COLO829 (cell line): Measurements from ENCODE around the gene HMGXB3.
A peak's percentile ranks its signal among the peaks of the same experiment; 100 is the strongest.
"Not testable (repeated sequence)": the region's sequence is repeated elsewhere in the genome, so short reads cannot be mapped to it uniquely, and the experiment has no call there.

Experiments
- DNase-seq: peaks from one replicate; pipeline ENCODE4 v3.0.0; 2012; ENCODE audit warnings: low spot score

Gene HMGXB3

GRCh38 chr5:150022158-150022531 is 21.6 kb downstream of the HMGXB3 start:
- DNase-seq = peak; percentile 74

GRCh38 chr5:150022681-150023080 is 22.1 kb downstream of the HMGXB3 start:
- no peak for DNase-seq

- no peak for DNase-seq
Observed at GRCh38 chr5:150023136-150023535, 22.6 kb downstream of the HMGXB3 start.

GRCh38 chr5:150024346-150024984 is 23.9 kb downstream of the HMGXB3 start:
- DNase-seq = no peak

GRCh38 chr5:150026682-150027172 is 26.2 kb downstream of the HMGXB3 start:
- no peak for DNase-seq

- not testable (repeated sequence) for DNase-seq
Observed at GRCh38 chr5:150028047-150028446, 27.5 kb downstream of the HMGXB3 start.

- no peak for DNase-seq
Observed at GRCh38 chr5:150033334-150033733, 32.8 kb downstream of the HMGXB3 start.

GRCh38 chr5:150034662-150035061 is 34.1 kb downstream of the HMGXB3 start:
- no peak for DNase-seq

- DNase-seq = no peak
Observed at GRCh38 chr5:150035139-150035895, 34.8 kb downstream of the HMGXB3 start.

GRCh38 chr5:150036513-150036912 is 36.0 kb downstream of the HMGXB3 start:
- no peak for DNase-seq

- no peak for DNase-seq
Observed at GRCh38 chr5:150038547-150038946, 38.0 kb downstream of the HMGXB3 start.

- no peak for DNase-seq
Observed at GRCh38 chr5:150042459-150042858, 41.9 kb downstream of the HMGXB3 start.

- DNase-seq = no peak
Observed at GRCh38 chr5:150043657-150044328, 43.3 kb downstream of the HMGXB3 start.

- DNase-seq = no peak
Observed at GRCh38 chr5:150044329-150044681, 43.8 kb downstream of the HMGXB3 start.

- DNase-seq = no peak
Observed at GRCh38 chr5:150044712-150045111, 44.2 kb downstream of the HMGXB3 start.

- DNase-seq = no peak
Observed at GRCh38 chr5:150045549-150045948, 45.0 kb downstream of the HMGXB3 start.

GRCh38 chr5:150046031-150046430 is 45.5 kb downstream of the HMGXB3 start:
- no peak for DNase-seq

- DNase-seq = not testable (repeated sequence)
Observed at GRCh38 chr5:150050172-150050811, 49.8 kb downstream of the HMGXB3 start.

GRCh38 chr5:150051657-150052195 is 51.2 kb downstream of the HMGXB3 start:
- DNase-seq = no peak

- no peak for DNase-seq
Observed at GRCh38 chr5:150052226-150052955, 51.9 kb downstream of the HMGXB3 start.

- peak; percentile 8 for DNase-seq
Observed at GRCh38 chr5:150052956-150053712, 52.6 kb downstream of the HMGXB3 start.
